ENCODE measurements around the gene PYGL.
"Not testable (repeated sequence)": the region's sequence is repeated elsewhere in the genome, so short reads cannot be mapped to it uniquely, and the experiment has no call there.

Gene PYGL

DNA sequence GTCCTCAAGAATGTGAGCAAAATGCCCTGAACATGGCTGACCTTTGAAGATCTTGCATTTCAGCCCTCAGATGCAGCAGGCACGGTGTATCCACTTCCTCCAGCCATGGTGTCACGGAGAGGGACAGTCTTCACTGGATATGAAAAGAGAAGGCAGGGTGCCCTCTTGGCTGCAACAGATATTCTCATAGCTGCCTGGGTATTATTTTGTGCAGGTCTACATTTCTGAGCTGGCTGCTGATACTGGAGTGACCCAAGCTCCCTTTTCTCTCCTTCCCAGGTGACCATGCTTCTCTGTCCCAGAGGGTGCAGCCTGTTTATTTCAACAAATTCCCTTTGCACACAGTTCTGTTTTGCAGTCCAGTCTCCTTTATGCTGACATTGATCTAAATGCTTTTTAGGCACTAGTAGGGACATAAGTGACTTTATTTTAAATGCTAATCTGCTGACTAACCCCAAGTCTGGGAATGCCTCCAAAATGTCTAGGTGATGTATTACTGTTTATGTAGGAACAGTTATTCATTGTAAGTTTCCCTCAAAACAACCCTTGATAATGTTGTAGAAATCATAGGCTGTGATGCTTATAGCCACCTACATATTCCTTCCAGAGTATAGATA, 17.4 kb upstream of the PYGL start:
- TF ChIP-seq, protein P1, sequence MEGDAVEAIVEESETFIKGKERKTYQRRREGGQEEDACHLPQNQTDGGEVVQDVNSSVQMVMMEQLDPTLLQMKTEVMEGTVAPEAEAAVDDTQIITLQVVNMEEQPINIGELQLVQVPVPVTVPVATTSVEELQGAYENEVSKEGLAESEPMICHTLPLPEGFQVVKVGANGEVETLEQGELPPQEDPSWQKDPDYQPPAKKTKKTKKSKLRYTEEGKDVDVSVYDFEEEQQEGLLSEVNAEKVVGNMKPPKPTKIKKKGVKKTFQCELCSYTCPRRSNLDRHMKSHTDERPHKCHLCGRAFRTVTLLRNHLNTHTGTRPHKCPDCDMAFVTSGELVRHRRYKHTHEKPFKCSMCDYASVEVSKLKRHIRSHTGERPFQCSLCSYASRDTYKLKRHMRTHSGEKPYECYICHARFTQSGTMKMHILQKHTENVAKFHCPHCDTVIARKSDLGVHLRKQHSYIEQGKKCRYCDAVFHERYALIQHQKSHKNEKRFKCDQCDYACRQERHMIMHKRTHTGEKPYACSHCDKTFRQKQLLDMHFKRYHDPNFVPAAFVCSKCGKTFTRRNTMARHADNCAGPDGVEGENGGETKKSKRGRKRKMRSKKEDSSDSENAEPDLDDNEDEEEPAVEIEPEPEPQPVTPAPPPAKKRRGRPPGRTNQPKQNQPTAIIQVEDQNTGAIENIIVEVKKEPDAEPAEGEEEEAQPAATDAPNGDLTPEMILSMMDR (IDR thresholded peaks at IDR 0.05; ENCODE audit: low read depth, low read length, missing control alignments), result no peak
- Histone ChIP-seq H3K27ac (peak overlapping the region; percentile 8), H3K36me3 (replicated peaks) (no peaks in the 10 kb centered on the region), H3K4me3 (ENCODE audit: low read depth, low read length) (no peak overlapping the region), H3K27me3 (replicated peaks) (no peaks in the 10 kb centered on the region)
- peak; percentile 86 for DNase-seq
- in situ Hi-C loops (cut with HindIII; ENCODE audit: low pct_ligation_motif_present, low sequenced_read_pairs), result no loop called here

DNA sequence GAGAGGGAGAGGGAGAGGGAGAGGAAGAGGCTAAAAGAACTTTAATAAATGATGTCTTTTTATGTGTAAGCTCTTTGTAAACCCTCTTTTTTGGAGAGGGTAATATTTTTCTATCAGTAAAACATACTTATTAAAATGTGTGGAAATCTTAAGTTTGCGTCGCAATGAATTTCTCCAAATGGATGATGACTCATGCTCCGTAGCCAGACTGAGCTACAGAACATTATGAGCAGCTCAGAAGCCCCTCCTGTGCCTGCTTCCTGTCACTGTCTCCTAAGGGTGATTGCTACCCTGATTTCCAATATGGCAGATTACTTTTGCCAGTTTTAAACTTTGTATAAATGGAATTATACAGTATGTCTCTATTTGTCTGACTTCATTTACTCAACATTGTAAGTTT, 13.0 kb upstream of the PYGL start:
- no peaks in the 10 kb centered on the region for H3K36me3 ChIP-seq (replicated peaks)
- H3K4me3 ChIP-seq (ENCODE audit: low read depth, low read length), result no peak overlapping the region
- DNase-seq, result peak; percentile 63
- TF ChIP-seq, protein P1 (IDR thresholded peaks at IDR 0.05; ENCODE audit: low read depth, low read length, missing control alignments), result peak; percentile 19
- H3K27me3 ChIP-seq (replicated peaks), result no peaks in the 10 kb centered on the region
- in situ Hi-C loops (cut with HindIII; ENCODE audit: low pct_ligation_motif_present, low sequenced_read_pairs), result no loop called here
- H3K27ac ChIP-seq, result peak overlapping the region; percentile 31

- in situ Hi-C loops (cut with HindIII; ENCODE audit: low pct_ligation_motif_present, low sequenced_read_pairs); H3K36me3 ChIP-seq (replicated peaks); H3K27ac ChIP-seq; H3K27me3 ChIP-seq (replicated peaks); H3K4me3 ChIP-seq (ENCODE audit: low read depth, low read length); DNase-seq: not testable (repeated sequence)
These were observed 12.1 kb upstream of the PYGL start for GRCh38 chr14:50956421-50956820.

DNA sequence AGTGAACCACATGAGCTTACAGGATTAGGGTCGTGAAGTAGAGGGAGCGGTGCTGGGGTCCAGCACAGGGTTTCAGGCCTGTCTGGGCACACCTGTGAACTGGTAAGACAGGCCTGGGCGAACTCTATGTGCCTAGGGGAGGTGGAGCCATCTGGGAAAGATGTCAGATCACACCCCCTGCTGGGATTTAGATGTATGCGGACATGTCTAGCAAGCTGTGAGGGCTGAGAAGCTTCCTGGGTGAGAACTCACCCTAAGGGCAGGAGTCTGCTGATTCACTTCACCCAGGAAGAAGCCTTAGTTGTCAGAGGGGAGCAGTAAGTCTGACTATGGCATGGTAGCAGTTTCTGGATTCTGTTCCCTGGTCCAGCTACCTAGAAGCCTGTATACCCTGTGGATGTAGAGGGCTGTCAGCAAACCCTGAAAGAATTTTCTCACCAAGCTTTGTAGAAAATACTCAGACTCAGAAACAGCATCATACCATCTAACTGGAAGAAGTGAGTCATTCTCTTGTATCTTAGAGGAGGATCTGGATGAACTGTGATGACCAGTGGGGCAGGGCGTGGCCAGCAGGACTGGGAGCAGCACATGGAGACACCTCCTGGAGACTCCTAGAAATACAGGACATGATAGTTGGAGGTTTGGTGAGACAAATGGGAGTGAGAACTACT, 11.2 kb upstream of the PYGL start:
- H3K4me3 ChIP-seq (ENCODE audit: low read depth, low read length), result no peak overlapping the region
- in situ Hi-C loops (cut with HindIII; ENCODE audit: low pct_ligation_motif_present, low sequenced_read_pairs), result no loop called here
- H3K27ac ChIP-seq, result peak overlapping the region; percentile 96
- no peaks in the 10 kb centered on the region for H3K36me3 ChIP-seq (replicated peaks)
- H3K27me3 ChIP-seq (replicated peaks), result no peaks in the 10 kb centered on the region
- TF ChIP-seq, protein P1 (IDR thresholded peaks at IDR 0.05; ENCODE audit: low read depth, low read length, missing control alignments), result peak; percentile 74
- peak; percentile 98 for DNase-seq

- TF ChIP-seq, protein P1 (IDR thresholded peaks at IDR 0.05; ENCODE audit: low read depth, low read length, missing control alignments), result peak; percentile 75
- Histone ChIP-seq H3K36me3 (replicated peaks) (no peaks in the 10 kb centered on the region), H3K27me3 (replicated peaks) (no peaks in the 10 kb centered on the region), H3K4me3 (ENCODE audit: low read depth, low read length) (no peak overlapping the region), H3K27ac (peak overlapping the region; percentile 96)
- in situ Hi-C loops (cut with HindIII; ENCODE audit: low pct_ligation_motif_present, low sequenced_read_pairs), result no loop called here
- DNase-seq, result peak; percentile 61
These were observed 10.6 kb upstream of the PYGL start for GRCh38 chr14:50954811-50955372.

- H3K27me3 ChIP-seq (replicated peaks), result no peaks in the 10 kb centered on the region
- TF ChIP-seq, protein P1 (IDR thresholded peaks at IDR 0.05; ENCODE audit: low read depth, low read length, missing control alignments), result no peak
- H3K27ac ChIP-seq, result no peak overlapping the region
- H3K36me3 ChIP-seq (replicated peaks), result no peaks in the 10 kb centered on the region
- H3K4me3 ChIP-seq (ENCODE audit: low read depth, low read length), result no peak overlapping the region
- DNase-seq, result no peak
- in situ Hi-C loops (cut with HindIII; ENCODE audit: low pct_ligation_motif_present, low sequenced_read_pairs), result no loop called here
These were observed 9.2 kb upstream of the PYGL start for GRCh38 chr14:50953502-50953901.
